ENCODE measurements around the gene CPA2.
"Not testable (repeated sequence)": the region's sequence is repeated elsewhere in the genome, so short reads cannot be mapped to it uniquely, and the experiment has no call there.

DNA sequence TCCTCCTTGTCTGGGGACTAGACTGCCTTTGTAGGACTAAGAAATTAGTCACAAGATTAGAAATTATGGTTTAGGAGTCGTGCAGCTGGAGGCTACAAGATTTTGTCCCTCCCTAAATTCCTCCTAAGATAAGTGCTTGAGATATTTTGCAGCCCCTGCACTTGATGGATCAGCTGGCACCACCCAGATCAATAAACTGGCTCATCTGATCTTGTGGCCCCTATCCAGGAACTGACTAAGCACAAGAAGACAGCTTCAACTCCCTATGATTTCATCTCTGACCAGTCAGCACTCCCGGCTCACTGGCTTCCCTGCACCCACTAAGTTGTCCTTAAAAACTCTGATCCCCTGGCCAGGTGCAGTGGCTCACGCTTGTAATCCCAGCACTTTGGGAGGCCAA, 41.7 kb upstream of the CPA2 start:
- TF ChIP-seq, protein P1, sequence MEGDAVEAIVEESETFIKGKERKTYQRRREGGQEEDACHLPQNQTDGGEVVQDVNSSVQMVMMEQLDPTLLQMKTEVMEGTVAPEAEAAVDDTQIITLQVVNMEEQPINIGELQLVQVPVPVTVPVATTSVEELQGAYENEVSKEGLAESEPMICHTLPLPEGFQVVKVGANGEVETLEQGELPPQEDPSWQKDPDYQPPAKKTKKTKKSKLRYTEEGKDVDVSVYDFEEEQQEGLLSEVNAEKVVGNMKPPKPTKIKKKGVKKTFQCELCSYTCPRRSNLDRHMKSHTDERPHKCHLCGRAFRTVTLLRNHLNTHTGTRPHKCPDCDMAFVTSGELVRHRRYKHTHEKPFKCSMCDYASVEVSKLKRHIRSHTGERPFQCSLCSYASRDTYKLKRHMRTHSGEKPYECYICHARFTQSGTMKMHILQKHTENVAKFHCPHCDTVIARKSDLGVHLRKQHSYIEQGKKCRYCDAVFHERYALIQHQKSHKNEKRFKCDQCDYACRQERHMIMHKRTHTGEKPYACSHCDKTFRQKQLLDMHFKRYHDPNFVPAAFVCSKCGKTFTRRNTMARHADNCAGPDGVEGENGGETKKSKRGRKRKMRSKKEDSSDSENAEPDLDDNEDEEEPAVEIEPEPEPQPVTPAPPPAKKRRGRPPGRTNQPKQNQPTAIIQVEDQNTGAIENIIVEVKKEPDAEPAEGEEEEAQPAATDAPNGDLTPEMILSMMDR (IDR thresholded peaks at IDR 0.05; ENCODE audit: low read depth, low read length), result not testable (repeated sequence)
- TF ChIP-seq, protein P2, sequence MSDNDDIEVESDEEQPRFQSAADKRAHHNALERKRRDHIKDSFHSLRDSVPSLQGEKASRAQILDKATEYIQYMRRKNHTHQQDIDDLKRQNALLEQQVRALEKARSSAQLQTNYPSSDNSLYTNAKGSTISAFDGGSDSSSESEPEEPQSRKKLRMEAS (IDR thresholded peaks at IDR 0.05; ENCODE audit: low read depth, low read length), result not testable (repeated sequence)
